NK-92 (cell line): ENCODE results near the gene SIX3.

Experiments used
- DNase-seq: peaks from one replicate; lab custom pipeline; 2025; ENCODE audit not compliant: unreplicated experiment; lab: John Stamatoyannopoulos, UW

Gene SIX3

DNA sequence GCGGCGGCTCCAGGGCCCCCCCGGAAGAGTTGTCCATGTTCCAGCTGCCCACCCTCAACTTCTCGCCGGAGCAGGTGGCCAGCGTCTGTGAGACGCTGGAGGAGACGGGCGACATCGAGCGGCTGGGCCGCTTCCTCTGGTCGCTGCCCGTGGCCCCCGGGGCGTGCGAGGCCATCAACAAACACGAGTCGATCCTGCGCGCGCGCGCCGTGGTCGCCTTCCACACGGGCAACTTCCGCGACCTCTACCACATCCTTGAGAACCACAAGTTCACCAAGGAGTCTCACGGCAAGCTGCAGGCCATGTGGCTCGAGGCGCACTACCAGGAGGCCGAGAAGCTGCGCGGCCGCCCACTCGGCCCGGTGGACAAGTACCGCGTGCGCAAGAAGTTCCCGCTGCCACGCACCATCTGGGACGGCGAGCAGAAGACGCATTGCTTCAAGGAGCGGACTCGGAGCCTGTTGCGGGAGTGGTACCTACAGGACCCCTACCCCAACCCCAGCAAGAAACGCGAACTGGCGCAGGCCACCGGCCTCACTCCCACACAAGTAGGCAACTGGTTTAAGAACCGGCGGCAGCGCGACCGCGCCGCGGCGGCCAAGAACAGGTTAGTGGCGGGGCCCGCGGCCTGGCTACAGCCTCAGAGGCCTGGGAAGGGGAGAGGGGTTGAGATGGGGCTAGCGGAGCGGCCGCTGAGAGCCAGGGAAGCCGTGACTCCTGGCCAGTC lies 965 bp downstream of the SIX3 start:
- no peak for DNase-seq

DNA sequence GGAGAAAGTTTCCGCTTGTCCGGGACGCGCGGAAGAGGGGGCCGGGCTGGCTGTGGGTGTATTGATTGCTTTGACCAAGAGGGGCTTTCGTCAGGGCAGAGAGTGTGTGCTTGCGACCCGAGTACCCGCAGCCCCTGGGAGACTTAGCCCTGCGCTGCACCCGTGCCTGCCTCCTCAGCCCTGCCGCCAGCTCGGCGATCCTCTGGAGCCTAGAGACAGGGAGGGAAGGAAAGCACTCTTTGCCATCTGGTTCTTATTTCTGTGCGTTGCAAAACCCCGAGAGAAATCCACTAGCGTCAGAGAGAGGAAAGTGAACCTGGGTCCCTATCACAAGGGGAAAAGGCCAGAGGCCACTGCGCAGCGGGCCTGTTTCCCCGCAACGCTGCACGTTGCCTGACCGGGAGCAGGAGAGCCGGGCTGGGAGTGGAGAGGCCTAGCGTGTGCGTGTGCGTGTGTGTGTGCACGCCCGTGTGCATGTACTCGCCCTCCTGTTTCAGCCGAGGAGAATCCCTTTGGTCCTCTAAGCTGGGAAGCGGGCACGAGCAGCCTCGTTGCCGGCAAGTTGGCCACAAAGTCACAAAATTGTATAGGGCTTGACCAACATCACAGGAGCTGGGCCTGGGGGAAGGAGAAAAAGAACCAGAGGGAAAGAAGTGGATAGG lies 1.7 kb downstream of the SIX3 start:
- DNase-seq: no peak

DNA sequence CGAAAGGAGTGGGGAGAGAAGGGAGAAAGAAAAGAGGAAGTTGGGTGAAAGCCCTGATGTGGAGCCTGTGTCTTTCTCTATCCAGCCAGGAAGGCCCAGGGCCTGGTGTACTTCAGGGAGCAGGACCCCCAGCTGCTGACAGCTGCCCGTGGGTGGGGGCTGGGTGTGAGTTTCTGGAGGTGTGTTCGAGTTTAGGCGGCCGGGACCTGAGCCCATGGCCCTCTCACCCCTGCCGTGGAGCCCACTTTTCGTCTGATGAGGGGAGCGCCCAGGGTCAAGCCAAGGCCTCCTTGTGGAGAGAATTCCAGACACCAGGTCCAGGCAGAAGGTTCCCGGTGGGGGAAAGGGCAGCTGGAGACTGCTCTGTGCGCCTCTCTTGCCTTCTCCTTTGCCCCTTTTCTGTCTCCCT lies 2.2 kb downstream of the SIX3 start:
- DNase-seq: no peak

DNA sequence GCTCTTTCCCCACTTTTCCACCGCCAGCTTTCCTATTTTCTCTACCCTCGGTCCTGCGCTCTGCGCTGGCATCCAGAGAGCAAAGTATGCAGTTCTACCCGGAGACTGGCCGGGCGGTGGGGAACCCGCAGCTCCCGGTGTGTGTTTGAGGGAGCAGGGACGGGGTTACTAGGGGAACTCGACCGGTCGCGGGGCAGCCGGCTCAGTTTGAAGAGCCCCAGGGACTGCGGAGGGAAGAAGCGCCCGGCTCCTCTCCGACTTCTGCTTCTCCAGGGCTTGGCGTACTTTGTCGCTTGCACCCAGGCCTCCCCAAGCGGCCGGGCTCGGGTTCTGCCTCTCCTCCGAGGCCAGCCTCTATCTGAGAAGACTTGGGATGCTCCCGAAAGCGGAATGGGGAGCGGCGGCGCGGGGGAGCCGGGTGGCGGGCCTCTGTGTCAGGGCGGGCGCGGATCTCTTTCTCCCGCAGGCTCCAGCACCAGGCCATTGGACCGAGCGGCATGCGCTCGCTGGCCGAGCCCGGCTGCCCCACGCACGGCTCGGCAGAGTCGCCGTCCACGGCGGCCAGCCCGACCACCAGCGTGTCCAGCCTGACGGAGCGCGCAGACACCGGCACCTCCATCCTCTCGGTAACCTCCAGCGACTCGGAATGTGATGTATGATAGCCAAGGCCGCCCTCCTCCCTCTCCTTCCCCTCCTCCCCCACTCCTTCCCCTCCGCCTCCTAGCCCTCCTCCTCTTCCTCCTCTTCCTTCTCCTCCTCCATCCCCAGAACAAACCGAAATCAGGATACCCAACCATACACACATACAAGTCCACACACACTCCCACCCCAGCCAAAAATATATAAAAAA lies 2.8 kb downstream of the SIX3 start:
- no peak for DNase-seq

DNA sequence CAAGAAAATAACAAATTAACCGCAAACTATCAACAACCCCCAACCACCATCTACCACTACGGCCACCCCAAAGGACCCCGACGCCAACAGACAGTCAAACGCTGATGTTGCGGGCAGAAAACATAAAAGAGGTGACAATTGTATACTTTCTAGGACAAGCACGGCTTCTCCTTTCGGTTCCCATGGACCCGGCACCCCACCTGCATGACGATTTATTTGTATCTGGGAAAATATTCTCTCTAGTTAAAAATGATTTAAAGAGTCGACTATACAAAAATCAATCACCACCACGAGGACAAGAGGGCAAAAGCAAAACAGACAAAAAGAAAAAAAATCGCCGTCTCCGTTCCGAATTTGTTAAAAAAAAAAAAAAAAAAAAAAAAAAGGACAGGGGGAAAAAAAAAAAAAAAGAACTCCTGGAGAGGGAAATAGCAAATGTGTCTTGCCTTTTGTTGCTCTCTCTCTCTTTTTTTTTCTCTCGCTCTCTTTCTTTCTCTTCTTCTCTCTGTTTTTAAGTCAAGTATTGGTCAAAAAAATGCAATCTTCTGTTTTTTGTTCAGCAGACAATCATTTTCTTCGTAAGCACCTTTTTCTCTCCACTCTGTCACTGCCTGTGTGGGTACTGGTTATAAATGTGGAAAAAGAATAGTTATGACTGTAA lies 3.6 kb downstream of the SIX3 start:
- DNase-seq: no peak

DNA sequence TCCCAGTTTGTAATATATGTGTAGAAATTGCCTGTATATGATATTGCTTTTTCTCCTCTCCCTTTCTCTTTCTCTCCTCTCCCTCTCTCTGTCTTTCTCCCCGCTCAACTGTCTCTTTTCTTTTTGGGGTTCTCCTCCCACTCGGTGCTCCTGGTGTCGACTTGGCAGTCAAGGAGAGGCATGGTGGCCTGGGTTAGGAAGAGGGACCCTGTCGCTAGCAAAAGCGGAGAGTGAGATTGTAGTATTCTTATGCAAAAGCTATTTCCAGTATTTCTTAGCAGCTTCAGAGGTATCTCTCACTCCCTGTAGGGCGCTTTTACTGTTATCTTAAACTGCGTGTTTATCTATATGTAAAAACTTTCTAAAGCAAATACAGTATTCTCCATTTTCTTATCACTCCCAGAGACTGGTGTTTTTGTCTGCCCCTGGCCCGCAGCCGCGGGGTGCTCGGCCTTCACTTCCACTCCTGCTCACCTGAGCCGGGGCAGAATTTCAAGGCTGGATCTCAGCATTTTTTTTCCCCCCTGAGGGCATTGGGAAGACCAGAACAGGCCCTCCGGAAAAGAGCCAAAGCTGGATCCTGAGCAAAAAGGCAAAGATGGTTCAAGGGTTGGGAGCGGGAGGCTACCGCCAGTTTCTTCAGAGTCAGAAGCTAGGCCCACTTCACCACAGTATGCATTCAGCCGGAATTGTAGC lies 4.3 kb downstream of the SIX3 start:
- no peak for DNase-seq

DNA sequence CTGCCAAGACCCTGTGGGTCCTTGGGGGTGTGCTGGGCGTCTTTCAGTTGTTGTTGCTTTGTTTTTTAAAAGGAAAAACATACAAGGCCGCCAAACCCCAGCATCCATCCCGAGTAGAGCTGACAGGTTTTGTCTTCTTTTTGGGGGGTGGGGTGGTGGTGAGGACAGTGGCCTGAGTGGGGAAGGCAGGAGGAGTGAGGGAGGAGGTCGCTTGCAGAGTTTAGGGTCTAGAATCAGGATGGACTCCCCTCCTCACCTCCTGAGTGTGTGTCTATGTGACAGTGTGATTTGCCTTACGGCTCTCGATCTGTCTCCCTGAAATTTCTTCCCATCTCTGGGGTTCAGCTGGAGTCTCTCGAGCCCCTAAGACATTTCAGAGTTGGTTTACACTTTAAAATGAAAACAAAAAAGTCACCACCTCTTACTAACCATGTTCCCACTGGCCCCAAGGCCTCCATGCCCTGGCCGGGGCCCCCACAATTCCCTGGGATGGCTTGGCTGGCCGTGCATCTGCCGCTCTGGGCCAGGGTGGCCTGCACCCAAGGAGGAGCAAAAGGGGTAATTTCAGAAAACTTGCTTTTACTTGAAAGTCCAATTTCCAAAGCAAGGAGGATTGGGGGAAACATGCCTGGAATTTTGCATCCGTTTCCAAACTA lies 5.0 kb downstream of the SIX3 start:
- no peak for DNase-seq

DNA sequence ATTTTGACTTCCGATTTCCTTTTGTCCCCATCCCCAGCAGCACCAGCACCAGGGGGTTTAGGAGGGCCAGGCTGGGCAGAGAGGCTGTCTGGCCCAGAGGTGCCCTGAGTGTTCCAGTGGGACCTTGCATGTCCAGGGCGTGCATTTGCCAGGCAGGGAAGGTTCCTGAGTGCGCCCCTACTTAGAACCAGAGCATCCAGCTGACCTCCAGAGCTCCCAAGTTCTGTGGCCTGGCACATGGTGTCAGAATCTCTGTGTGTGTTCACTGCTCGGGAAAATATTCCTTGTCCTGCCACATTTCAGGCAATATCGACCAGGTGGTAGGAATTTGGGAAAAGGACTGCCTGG lies 5.5 kb downstream of the SIX3 start:
- no peak for DNase-seq

DNA sequence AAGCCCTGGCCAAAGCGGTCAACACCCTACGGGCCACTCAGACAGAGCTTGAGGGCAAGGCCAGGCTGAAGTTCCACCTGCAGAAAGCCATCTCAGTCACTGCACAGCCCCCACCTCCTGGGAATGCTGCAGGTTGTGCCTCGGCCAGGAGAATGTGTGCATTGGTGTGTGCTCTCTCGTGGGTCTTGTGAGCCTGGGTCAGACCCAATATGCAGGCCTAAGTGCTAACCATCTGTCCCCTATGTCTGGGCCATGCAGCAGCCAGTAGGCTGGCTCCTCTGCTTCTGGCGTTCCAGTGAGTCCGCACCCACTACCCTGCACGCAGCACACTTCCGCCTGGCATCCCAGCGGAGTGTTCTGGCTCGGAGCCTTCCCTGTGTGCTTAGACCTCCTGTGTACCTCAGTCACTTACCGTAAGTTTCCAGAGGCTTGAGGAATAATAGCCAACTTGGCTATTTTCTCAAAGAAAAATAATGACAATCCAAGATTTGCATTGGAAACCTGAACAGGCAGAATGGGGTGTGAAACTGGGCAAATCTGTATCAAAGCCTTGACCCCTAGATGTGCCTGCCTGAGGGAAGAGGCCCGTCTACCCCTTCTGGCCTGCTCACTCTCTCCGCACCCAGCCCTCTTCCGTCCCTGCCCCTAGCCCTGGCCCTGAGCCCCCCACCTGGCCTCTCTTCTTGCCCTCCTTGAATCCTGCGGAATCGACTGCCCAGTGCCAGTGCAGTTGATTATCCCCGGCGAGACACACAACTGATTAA lies 7.2 kb downstream of the SIX3 start:
- no peak for DNase-seq

DNA sequence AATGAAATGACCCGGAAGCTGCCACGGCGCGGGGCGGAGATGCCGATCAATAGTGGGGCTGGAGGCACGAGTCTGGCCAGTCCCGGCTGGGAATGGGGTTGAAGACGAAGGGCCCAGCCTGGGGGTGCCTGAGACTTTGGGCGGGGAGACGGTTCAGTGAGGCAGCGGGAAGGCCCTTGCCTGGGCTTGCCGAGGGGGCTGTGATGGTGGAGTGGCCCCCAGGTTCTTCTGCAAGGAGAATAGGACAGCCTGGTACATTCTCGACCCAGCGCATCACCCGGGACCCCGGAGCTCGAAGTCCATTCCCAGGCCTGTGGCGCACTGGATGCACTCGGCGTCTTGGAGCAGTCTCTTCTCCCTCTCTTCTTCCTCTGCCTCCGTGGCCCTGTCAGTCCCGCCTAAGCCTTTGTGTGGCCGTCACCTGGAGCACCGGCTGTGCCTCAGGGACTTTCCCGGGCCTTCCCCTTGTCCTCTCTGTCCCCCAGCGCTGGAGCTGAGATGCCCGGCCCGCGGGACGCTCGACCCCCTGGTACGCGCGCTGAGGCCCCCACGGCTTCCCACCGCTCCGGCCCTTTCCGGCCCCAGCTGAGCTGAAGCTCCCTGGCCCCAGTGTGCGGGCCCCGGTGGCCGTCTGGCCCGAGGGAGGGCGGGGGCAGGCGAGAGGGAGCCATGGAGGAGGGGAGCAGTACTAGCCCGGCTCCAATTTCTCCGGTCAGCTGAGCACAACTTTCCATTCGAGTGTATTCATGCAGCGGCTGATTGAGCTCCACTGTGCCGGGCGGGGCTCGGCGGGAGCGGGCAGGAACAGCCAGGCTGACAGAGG lies 8.0 kb downstream of the SIX3 start:
- no peak for DNase-seq

DNA sequence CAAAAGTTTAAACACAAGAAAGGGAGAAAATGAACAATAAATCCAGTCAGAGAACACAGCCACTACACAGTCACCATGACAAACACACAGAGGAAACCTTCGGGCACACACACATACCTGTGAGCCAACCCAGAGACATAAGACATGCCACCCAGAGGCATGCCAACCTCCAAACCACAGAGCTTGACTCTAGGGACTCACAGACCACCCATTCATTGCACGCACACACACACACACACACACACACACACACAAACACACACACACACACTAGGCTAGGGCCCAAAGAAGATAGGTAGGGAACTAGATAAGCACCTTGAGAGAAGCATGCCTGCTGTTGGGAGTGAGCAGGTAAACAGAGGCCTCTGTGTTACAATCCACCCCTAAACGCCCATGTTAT lies 9.1 kb downstream of the SIX3 start:
- no peak for DNase-seq

DNA sequence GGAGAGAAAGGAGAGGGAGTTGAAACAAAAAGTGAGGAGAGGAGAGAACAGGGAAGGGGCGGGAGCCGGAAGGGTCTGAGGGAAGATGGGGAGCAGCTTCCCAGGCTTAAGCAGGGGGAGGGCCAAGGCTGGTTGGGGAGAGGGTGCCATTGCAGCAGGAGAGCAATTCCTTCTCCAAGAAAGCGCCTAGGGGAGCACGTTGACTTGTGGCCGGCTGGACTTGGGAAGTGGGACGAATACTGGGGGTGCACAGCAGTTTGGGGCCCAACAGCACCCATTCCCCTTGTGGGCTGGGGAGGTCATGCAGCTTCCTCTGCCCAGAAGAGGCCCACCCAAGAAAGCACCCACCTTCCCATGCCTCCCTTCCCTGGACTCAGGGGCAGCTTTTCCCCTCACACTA lies 9.6 kb downstream of the SIX3 start:
- DNase-seq: no peak

DNA sequence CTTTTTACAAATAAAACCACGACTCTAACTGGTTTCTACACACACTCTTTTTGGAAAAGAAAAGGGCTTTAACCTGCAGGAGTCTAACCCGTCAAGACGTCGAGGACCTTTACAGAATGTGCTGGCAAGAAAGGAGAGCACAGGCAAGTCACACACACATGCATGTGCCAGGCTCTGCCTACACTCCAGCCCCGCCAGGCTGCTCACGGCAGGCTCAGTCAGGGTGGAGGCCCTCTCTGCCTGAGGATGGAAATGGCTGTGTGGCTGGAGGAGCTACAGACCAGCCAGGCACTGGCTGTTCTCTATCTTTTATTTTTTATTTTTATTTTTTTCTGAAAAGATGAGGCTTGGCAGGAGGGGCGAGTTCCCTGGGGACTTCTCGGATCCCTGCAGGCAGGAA lies 10.2 kb downstream of the SIX3 start:
- DNase-seq: no peak

DNA sequence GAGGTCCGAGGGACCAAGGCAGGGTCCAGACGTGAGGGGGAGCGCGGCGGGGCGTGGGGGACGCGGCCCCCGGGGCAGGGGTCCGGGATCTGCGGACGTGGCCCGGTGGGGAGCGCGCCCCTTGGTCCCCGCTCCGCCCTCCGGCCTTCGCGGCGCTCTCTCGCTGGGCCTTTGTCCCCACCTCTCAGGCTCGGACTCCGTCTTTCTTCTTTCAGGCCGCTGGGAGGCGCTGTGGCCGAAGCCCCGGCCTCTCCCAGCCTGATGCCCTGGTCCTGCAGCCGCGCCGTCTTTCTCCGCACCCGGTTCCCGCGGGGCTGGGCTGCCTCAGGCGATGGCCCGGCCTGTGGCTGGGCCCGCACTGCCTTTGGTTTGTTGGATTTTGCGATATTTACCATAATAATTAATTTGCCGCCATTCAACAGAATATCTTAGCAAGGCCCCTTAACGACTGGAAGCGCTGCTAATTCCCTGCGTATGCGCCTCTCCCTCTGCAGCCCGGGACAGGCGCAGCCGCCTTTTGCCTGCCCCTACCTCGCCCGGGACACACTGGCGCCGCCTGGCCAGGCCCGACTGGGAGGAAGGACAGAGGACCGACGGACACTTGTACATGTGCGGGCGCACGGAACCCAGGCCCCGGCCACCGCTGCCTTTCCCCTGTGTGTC lies 10.8 kb downstream of the SIX3 start:
- no peak for DNase-seq

DNA sequence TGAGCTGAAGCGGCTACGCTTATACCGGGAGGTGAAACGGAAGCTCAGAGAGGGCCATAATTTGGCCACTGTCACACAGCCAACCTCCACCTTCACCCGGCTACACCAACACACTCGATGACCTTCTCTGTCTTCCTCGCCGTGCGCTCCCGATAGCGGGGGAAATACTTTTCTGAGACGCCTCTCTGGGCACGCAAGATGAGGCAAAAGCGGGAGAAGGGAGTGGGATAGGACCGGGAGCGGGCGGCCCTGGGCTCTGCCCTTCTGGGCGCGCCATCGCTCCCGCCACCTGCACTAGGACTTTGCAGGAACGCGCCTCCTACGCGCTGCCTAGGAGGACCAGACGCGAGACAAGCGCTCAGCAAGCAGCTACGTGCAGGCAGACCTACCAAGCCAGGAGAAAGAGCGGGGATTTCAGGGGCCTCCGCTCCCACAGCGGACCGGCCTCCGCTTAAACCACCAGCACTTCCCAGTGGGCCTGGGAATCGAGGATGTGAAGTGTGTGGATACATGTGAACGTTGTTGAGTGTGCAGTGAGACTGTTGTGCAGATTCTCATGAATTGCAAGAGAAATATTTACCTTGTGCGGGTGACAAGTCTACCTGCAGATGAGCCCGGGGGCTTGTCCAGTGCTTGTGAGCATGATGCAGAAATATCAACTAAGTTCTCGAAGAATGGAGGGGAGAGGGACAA lies 11.4 kb downstream of the SIX3 start:
- DNase-seq: no peak

DNA sequence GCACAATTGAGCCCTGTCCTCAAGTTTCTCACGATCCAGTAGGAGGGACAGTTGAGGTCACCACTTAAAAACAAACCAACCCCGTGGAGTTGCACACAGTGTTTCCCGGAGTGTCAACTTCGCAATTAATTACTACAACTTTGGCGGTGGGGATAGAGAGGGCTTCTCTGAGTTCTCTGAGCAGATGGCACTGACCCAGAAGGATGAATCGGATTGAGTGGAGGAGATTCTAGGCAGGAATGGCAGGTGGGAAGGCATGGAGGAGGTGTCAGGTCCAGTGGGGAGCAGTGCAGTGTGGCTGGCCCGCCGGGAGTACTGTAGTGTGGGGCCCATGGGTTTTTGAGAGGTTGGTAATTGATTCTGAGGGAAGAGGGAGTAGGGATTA lies 12.0 kb downstream of the SIX3 start:
- no peak for DNase-seq

DNA sequence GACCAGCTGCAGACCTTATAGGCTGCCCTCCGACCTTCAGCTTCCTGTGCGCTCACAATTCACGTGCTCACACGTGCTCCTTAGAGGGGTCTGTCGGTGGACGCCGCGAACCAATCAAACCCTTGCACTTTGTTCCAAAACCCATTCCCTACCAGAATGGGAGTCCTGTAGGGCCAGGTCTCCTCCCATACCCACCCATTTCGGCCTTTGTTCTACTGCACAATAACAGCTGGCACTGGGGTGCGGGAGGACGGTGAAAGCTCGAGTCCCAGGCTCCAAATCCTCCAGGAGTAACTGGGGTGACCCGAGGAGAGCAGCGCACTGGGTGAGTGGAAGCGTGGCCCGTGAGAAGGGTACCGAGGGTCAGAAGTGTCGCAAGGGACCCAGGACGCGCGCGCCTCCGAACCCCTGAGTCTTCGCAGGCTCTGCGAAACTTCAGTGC lies 13.0 kb downstream of the SIX3 start:
- DNase-seq: no peak
